ENCODE results near the gene EREG. TPM values are rescaled to one million over a fixed set of nuclear protein-coding genes. Genes with fewer than 3 reads are reported as not detected.

EREG gene
- total RNA-seq, 1 experiment from 2014 or later, result 0.46 TPM

GRCh38 chr4:74414149-74414809, 49.3 kb downstream of the EREG start:
- H3K4me1 ChIP-seq (replicated peaks; ENCODE audit: insufficient read depth), result peaks cover 9% of the 10 kb centered on the region; the same call in 1 of the 2 replicates
- no peak overlapping the region for H2AFZ ChIP-seq
- H3K9me3 ChIP-seq (ENCODE audit: insufficient read depth, low read depth), result no peaks in the 10 kb centered on the region; the same call in 1 of the 2 replicates
- no peak overlapping the region for H3K27ac ChIP-seq
- no peaks in the 10 kb centered on the region for H3F3A ChIP-seq (ENCODE audit: insufficient read depth, low read depth)
- H3K4me2 ChIP-seq, result no peak overlapping the region
- no peaks in the 10 kb centered on the region for H3K9me2 ChIP-seq (ENCODE audit: insufficient read depth)
- no TSS peak for BruUV-seq (replicated peaks)
- no peaks in the 10 kb centered on the region for H3K79me2 ChIP-seq (ENCODE audit: low read depth)
- POLR2A ChIA-PET (ENCODE audit: unreplicated experiment), result no interaction called here
- intact Hi-C loops (cut with micrococcal nuclease; ENCODE audit: unreplicated experiment), result no loop called here
- no peak for DNase-seq
- no peak overlapping the region for H3K4me3 ChIP-seq
- H3K27me3 ChIP-seq (ENCODE audit: insufficient read depth, low read depth), result no peaks in the 10 kb centered on the region
- H3K36me3 ChIP-seq (ENCODE audit: low read depth), result no peaks in the 10 kb centered on the region
- TF ChIP-seq EZH2 (IDR thresholded peaks at IDR 0.05; ENCODE audit: low read depth) (no peak), CTCF (conservative IDR thresholded peaks at IDR 0.05) (no peak)
- CTCF ChIA-PET, result no interaction called here
- H4K20me1 ChIP-seq (ENCODE audit: insufficient read depth), result no peaks in the 10 kb centered on the region

DNA sequence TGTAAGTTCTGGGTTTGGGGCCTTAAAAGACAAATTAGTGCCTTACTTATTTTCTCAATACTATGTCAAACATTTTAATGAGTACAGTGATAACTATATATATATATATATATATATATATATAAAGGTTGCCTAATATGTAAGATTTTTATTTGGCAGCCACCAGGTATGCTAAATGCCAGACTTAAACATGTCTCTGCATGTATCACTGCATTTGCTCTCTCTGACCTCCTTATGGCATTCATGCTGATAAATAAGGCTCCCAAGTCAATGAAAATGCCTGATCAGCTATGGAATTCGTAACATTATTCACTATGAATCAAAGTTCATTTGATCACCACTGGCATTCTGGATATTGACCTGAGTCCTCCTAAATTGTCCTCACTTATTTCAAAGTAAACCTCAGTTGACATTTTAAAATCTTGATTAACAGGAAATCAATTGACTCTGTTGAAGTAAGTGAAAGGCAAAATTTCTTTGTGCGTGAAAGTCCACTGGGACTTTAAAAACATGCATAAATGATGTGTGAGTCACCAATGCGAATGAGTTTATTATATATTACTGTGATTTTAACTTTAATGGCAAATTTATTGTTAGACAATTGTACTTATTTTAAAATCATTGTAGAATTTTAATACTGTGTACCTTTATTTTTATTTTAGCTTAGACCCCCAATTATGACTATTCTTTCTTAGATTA, 50.8 kb downstream of the EREG start:
- no peak for DNase-seq
- H3K9me3 ChIP-seq (ENCODE audit: insufficient read depth, low read depth), result no peaks in the 10 kb centered on the region; the same call in 1 of the 2 replicates
- no peaks in the 10 kb centered on the region for H3K9me2 ChIP-seq (ENCODE audit: insufficient read depth)
- intact Hi-C loops (cut with micrococcal nuclease; ENCODE audit: unreplicated experiment), result no loop called here
- BruUV-seq (replicated peaks), result no TSS peak
- no peak for TF ChIP-seq EZH2 (IDR thresholded peaks at IDR 0.05; ENCODE audit: low read depth)
- no peak for TF ChIP-seq CTCF (conservative IDR thresholded peaks at IDR 0.05)
- H3K79me2 ChIP-seq (ENCODE audit: low read depth), result no peaks in the 10 kb centered on the region
- no peak overlapping the region for H3K4me2 ChIP-seq
- no peaks in the 10 kb centered on the region for H3K36me3 ChIP-seq (ENCODE audit: low read depth)
- no peaks in the 10 kb centered on the region for H3K27me3 ChIP-seq (ENCODE audit: insufficient read depth, low read depth)
- CTCF ChIA-PET, result no interaction called here
- no peaks in the 10 kb centered on the region for H4K20me1 ChIP-seq (ENCODE audit: insufficient read depth)
- no peak overlapping the region for H3K4me3 ChIP-seq
- no peaks in the 10 kb centered on the region for H3F3A ChIP-seq (ENCODE audit: insufficient read depth, low read depth)
- H3K27ac ChIP-seq, result no peak overlapping the region
- H3K4me1 ChIP-seq (replicated peaks; ENCODE audit: insufficient read depth), result peaks cover 9% of the 10 kb centered on the region; the same call in 1 of the 2 replicates
- no peak overlapping the region for H2AFZ ChIP-seq
- POLR2A ChIA-PET (ENCODE audit: unreplicated experiment), result no interaction called here

DNA sequence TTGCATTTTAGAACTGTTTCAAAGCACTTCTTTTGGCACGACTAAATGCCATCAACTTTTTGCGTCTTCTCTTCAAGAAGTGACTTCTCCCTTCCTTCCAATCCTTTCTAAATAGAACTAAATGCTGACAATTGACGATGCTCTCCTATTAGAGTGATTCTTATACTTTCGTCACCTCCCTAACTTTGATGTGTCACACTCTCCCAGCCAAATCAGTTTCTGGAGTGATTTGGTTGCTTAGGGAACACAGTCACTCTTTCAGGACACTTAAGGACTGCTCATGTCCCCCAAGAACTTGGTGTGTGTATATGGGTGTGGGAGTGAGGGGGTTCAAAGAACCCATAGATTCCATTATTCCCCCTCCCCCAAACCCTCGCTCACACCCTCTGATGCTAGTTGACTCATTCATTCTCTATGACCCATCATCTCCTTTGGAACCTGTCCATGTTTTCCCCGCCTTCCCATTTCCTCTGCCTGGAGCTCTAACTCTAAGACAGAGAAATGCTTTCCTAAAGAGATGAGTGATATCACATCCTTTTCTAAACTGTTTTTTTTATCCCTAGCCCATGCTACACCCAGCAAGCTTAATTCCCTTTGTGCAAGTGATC, 53.2 kb downstream of the EREG start:
- no peak for TF ChIP-seq CTCF (conservative IDR thresholded peaks at IDR 0.05)
- no peak for TF ChIP-seq EZH2 (IDR thresholded peaks at IDR 0.05; ENCODE audit: low read depth)
- Histone ChIP-seq H2AFZ (no peak overlapping the region), H3K4me2 (0 out of 2 replicates have a peak overlapping the region, but pooled peaks have one; percentile 26), H3K27me3 (ENCODE audit: insufficient read depth, low read depth) (no peaks in the 10 kb centered on the region), H3K9me2 (ENCODE audit: insufficient read depth) (no peaks in the 10 kb centered on the region), H3K4me3 (no peak overlapping the region), H3K4me1 (replicated peaks; ENCODE audit: insufficient read depth) (peaks cover 10% of the 10 kb centered on the region; the same call in 1 of the 2 replicates), H4K20me1 (ENCODE audit: insufficient read depth) (no peaks in the 10 kb centered on the region), H3F3A (ENCODE audit: insufficient read depth, low read depth) (no peaks in the 10 kb centered on the region), H3K36me3 (ENCODE audit: low read depth) (no peaks in the 10 kb centered on the region), H3K9me3 (ENCODE audit: insufficient read depth, low read depth) (no peaks in the 10 kb centered on the region; the same call in 1 of the 2 replicates), H3K27ac (no peak overlapping the region), H3K79me2 (ENCODE audit: low read depth) (no peaks in the 10 kb centered on the region)
- CTCF ChIA-PET, result no interaction called here
- peak in 1 of 2 experiments; percentile 24 for DNase-seq
- no TSS peak for BruUV-seq (replicated peaks)
- intact Hi-C loops (cut with micrococcal nuclease; ENCODE audit: unreplicated experiment), result no loop called here
- POLR2A ChIA-PET (ENCODE audit: unreplicated experiment), result no interaction called here

Data from PC-9 (cell line).